HepG2 (cell line): ENCODE data around the gene DOCK4. TPM values are rescaled to one million over a fixed set of nuclear protein-coding genes. Genes with fewer than 3 reads are reported as not detected.

ENCODE experiments used
- ATRX ChIP-seq: sonication (generic); formaldehyde crosslinking; IDR thresholded peaks from 2 replicates; pipeline ENCODE4 v1.4.0; 2020; ENCODE audit warnings: missing genetic modification reagents, borderline replicate concordance
- BCLAF1 ChIP-seq: fragments of 450-650 bp; IDR thresholded peaks from 2 replicates; pipeline ENCODE4 v1.6.1; 2017; ENCODE audit warnings: mild to moderate bottlenecking
- DR1 ChIP-seq: sonication (generic); formaldehyde crosslinking; IDR thresholded peaks from 2 replicates; pipeline ENCODE4 v1.8.0; 2021; ENCODE audit warnings: mild to moderate bottlenecking, missing genetic modification reagents, inconsistent platforms
- EZH2 ChIP-seq: conservative IDR thresholded peaks from 2 replicates; pipeline ENCODE4 v1.6.1; 2012; ENCODE audit warnings: mild to moderate bottlenecking, low read depth, low read length, moderate library complexity
- GLMP ChIP-seq: sonication (generic); formaldehyde crosslinking; IDR thresholded peaks from 2 replicates; pipeline ENCODE4 v1.9.0; 2021; ENCODE audit warnings: missing genetic modification reagents, mild to moderate bottlenecking, borderline replicate concordance
- HNRNPLL ChIP-seq: fragments of 200-400 bp; formaldehyde crosslinking; IDR thresholded peaks from 2 replicates; pipeline ENCODE4 v1.6.1; 2017; ENCODE audit warnings: mild to moderate bottlenecking, low read depth, low read length; ENCODE audit not compliant: poor library complexity, severe bottlenecking
- MNT ChIP-seq: fragments of 450-650 bp; IDR thresholded peaks from 2 replicates; pipeline ENCODE4 v1.6.1; 2016
- PATZ1 ChIP-seq: sonication (generic); formaldehyde crosslinking; IDR thresholded peaks from 2 replicates; pipeline ENCODE4 v1.4.0; 2020; ENCODE audit warnings: missing genetic modification reagents
- TGIF2 ChIP-seq: IDR thresholded peaks from 2 replicates; pipeline ENCODE4 v1.6.1; 2016; ENCODE audit warnings: control low read depth, missing compliant biosample characterization
- ZFP36 ChIP-seq: fragments of 150-350 bp; IDR thresholded peaks from 2 replicates; pipeline ENCODE4 v1.6.1; 2018; ENCODE audit warnings: borderline replicate concordance, low read length, low read depth; ENCODE audit not compliant: partially characterized antibody
- ZNF280B ChIP-seq: sonication (generic); formaldehyde crosslinking; IDR thresholded peaks from 2 replicates; pipeline ENCODE4 v1.5.0; 2020; ENCODE audit warnings: missing genetic modification reagents, mild to moderate bottlenecking, borderline replicate concordance
- ZNF33B ChIP-seq: sonication (generic); formaldehyde crosslinking; IDR thresholded peaks from 2 replicates; pipeline ENCODE4 v1.5.1; 2020; ENCODE audit warnings: mild to moderate bottlenecking, missing genetic modification reagents
- ZNF510 ChIP-seq: sonication (generic); formaldehyde crosslinking; IDR thresholded peaks from 2 replicates; pipeline ENCODE4 v1.4.0; 2020; ENCODE audit warnings: low read depth, mild to moderate bottlenecking, missing genetic modification reagents
- ZNF547 ChIP-seq: sonication (generic); formaldehyde crosslinking; IDR thresholded peaks from 2 replicates; pipeline ENCODE4 v1.5.1; 2020; ENCODE audit warnings: mild to moderate bottlenecking, missing genetic modification reagents
- ZNF619 ChIP-seq: sonication (generic); formaldehyde crosslinking; IDR thresholded peaks from 2 replicates; pipeline ENCODE4 v1.4.0; 2020; ENCODE audit warnings: mild to moderate bottlenecking, missing genetic modification reagents
- ZSCAN30 ChIP-seq: sonication (generic); formaldehyde crosslinking; IDR thresholded peaks from 2 replicates; pipeline ENCODE4 v1.5.0; 2020; ENCODE audit warnings: mild to moderate bottlenecking, missing genetic modification reagents
- polyA plus RNA-seq, 8 experiments: library from polyadenylated mRNA; depleted of rRNA in 3 of 8; stranded (reverse) in 7 of 8; unstranded in 1 of 8; fragments of >200 nt; fragmentation: Illumina TruSeq in 4 of 8; extraction: Trizol in 4 of 8; gene quantifications; 2 replicates each; pipeline versions ENCODE4 v1.2.1 to v1.2.3, GENCODE V29; 2011 to 2016; ENCODE audit warnings: low read depth in 4 of 8, missing spikeins in 1 of 8, mixed read lengths in 1 of 8; ENCODE audit not compliant: insufficient read depth in 1 of 8
- total RNA-seq, 5 experiments: library from RNA; depleted of rRNA; stranded (reverse); fragments of >200 nt; fragmentation: Illumina TruSeq; extraction: Trizol; gene quantifications; 2 replicates each; pipeline ENCODE4 v1.2.3, GENCODE V29; 2016; ENCODE audit warnings: low read depth in 1 of 5

Gene DOCK4
- total and polyA plus RNA-seq, 2 of the 13 experiments (the other 11 are each of a cell fraction or from before 2014, with no cell fraction given): 13.5 to 17.4 TPM

GRCh38 chr7:112206238-112206990 is at the start of gene DOCK4, which contains the start of gene ZNF277 (continued):
- TF ChIP-seq BCLAF1 (no peak), ZNF510 (CRISPR knock-in tag) (peak; percentile 56; the same call in 1 of the 2 replicates), DR1 (CRISPR knock-in tag) (peak; percentile 57; the same call in 1 of the 2 replicates), ZFP36 (no peak), GLMP (no peak), ZNF547 (CRISPR knock-in tag) (no peak), ZNF280B (CRISPR knock-in tag) (no peak), ATRX (CRISPR knock-in tag) (no peak), TGIF2 (CRISPR knock-in tag) (peak; percentile 53; the same call in 1 of the 2 replicates), HNRNPLL (peak; percentile 94), ZNF33B (CRISPR knock-in tag) (no peak), PATZ1 (CRISPR knock-in tag) (peak; percentile 71), ZNF619 (CRISPR knock-in tag) (no peak), MNT (peak; percentile 46; the same call in 1 of the 2 replicates), EZH2 (no peak), ZSCAN30 (CRISPR knock-in tag) (peak; percentile 90; the same call in 1 of the 2 replicates)
